VCaP (cell line): Measurements from ENCODE around the gene RABL6.
"Not testable (repeated sequence)": the region's sequence is repeated elsewhere in the genome, so short reads cannot be mapped to it uniquely, and the experiment has no call there.

Source experiments
- H3K27ac ChIP-seq: fragments of 450-650 bp; 2 replicates; pipeline ENCODE4 v1.5.1; 2017
- CTCF ChIP-seq: fragments of 450-650 bp; conservative IDR thresholded peaks from 2 replicates; pipeline ENCODE4 v1.5.1; 2017; ENCODE audit warnings: mild to moderate bottlenecking, moderate library complexity

Gene RABL6

DNA sequence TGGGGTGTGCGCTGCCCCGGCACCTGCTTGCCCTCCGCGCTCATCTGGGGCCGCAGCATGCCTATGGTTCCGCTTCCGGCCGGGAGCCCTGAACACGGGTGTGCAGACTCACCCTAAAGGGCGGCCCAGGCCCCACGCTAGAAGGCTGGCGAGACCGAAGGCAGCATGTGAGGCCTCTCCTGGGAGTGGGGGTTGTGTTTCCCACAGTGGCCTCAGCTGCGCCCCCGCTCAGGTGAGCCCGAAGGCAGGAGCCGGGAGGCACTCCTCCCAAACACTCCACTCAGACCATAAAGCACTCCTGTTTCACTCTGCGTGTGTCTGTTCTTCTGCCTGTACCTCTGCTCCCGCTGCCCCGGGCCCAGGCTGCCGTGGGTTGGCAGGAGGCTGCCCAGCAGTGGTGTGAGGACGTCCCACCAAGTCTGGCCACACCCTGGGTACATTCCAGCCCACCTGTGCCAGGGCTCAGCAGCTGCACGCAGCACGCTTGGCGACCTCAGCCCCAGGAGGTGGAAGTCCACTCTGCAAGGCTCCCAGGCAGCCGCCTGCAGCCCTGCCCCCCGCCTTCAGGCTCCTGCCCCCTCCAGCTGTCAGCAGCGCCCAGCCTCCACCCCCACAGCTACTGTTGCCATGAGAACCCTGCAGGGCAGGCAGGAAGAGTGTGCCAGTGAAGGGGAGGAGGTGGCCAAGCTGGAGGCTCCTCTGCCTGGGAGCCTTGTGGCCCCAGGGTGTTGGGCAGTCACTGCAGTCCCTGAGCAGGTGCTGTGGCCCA is 33.3 kb downstream of the RABL6 start:
- no peak for TF ChIP-seq CTCF
- H3K27ac ChIP-seq = peak overlapping the region; percentile 66

DNA sequence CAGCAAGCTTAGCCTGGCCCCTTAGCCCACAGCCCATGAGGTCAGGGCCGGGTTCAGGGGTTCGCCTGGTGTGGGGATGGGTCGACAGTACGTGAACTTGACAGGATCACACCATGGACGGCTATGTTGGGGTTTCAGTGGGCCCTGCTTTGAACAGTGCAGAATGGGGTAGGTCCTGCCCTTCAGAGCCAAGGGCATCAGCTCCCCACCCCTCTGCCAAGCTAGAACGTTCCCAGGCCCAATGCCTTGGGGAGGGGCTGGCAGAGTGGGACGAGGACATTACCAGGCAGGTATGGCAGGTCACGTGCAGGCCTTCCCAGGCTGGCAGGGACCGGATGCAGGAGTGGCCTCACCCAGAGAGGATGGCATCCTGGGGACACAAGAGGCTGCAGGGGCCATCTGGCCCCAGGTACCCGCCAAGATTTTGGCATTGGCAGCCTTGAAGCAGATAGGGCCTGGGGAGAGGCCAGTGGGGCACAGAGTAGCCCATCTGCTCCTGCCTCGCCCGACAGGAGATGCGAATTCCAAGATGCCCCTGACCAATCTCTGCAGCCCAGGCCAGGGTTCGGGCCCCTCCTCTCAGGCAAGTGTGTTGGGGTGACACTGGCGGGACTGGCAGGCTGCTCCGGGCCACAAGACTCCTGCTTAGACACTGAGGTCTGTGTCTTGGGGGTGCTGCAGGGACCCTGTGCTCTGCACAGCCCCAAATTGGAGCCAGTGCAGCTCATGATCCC is 34.1 kb downstream of the RABL6 start:
- H3K27ac ChIP-seq = peak overlapping the region; percentile 66; the same call in 1 of the 2 replicates

- H3K27ac ChIP-seq = peak within 1 kb of the TSS; percentile 66
- peak; percentile 70 for TF ChIP-seq CTCF
Measured at GRCh38 chr9:136842380-136842948, 34.7 kb downstream of the RABL6 start, which contains the start of gene AJM1. Gene AJM1 (plus strand): TSS chr9:136842478. CDS start chr9:136844415, 1,937 bp downstream.

DNA sequence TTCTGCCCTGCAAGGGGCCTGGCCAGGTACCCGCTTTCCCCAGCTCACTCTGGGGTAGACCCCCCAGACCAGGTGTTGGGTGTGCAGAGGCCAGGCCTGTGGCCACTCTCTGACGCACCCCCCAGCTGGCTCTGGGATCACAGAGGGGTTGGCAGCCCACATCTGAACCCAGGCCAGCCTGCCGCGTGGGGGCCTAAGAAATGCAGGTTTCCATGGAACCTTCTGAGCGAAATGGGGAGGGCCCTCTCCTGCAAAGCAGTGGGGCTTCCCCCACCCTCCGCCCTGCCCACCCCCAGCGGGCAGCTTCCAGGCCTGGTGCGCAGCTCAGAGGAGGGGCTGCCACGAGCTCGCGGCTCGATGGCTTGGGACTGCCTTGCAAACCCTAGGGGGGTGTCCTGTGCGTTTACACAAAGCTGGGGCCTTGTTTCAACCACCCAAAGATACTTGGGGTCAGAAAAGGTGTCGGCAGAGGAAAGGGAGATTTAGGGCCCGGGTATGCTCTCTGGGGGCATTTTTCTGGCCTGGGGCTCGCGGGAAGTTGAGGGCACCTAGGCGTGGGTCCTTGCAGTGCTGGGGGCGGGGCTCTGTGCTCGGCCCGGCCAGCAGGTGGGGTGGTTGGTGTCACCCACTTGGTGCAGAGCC is 35.5 kb downstream of the RABL6 start:
- H3K27ac ChIP-seq = not testable (repeated sequence)

DNA sequence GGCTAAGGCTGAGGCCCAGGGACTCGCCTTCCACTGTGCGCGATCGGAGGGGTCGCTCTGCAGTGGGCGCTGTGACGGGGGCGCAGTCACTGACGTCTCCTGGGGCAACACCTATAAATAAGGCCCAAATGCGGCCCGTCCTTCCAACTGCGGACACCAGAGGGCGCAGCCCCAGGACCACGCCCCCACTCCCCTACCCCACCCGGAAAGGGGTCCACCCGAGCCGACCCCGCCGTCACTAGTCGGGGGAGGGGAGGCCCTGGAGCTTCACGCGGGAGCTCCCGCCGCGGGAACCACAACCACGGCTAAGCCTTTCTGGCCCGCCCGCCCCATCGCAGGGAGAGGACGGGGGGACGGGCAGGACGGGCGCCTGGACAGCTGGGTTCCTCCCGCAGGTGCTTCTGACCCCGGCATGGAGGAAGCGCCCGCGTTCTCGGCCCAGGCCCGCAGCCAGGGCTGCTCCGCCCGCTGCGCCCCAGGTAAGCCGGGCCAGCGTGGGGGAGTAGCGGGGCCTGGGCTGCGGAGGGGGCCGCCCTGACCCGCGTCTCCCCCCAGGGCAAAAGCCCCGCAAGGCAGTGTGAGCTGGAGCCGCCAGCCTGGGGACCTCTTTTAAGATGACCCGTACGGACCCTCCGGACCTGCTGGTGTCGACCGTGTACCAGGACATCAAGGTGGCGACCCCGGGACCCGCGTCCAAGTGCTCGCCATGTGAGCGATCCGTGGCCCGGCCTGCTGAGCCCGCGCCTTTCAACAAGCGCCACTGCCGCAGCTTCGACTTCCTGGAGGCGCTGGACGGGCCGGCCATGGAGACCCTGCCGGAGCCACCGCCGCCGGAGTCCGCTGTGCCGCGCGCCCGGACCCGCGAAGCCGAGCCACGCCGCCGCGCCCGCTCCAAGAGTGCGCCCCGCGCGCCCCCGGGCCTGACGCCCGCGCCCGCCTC is 36.3 kb downstream of the RABL6 start:
- not testable (repeated sequence) for H3K27ac ChIP-seq
- peak; percentile 35 for TF ChIP-seq CTCF

DNA sequence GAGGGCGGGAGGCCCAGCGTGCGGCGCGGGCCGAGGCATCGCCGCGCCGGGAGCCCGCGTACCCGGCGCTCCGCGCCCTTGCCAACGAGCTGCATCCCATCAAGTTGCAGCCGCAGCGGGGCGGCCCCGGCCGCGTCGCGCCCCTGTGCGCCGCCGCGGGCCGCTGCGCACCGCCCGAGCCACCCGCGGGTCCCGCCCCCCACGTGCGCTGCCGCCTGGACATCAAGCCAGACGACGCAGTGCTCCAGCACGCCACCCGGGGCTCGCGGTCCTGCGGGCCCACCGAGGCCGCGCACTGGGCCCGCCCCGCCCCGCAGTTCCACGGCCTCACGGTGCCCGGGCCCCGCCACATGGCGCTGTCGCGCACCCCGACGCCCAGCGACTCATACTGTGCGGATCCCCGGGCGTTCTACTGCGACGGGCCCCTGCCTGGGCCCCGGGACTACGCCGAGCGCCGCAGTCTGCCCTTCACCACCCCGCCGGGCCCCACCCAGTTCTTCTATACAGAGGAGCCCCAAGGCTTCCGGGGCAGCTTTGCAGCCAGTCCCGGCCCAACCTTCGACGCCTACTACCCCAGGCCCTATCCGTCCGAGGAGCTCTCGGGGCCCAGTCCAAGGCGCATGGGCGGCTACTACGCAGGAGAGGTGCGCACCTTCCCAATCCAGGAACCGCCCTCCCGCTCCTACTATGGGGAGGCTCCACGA is 37.2 kb downstream of the RABL6 start:
- TF ChIP-seq CTCF = no peak
- no peak overlapping the region for H3K27ac ChIP-seq

- TF ChIP-seq CTCF = no peak
- no peak overlapping the region for H3K27ac ChIP-seq
Measured at GRCh38 chr9:136845465-136846260, 37.9 kb downstream of the RABL6 start.
